Mesenchymal stem cell (in vitro differentiated cells and primary cell): Measurements from ENCODE around the gene NOS3.

Source experiments
- DNase-seq: peaks from one replicate; pipeline ENCODE4 v3.0.0-alpha.2; 2013
- H2AFZ ChIP-seq: one replicate; pipeline ENCODE4 v1.6.1; 2013; ENCODE audit warnings: low read depth, mild to moderate bottlenecking, control low read depth, inconsistent platforms, low read length, moderate library complexity
- H2AK5ac ChIP-seq: 2 replicates; pipeline ENCODE4 v1.6.1; 2013; ENCODE audit warnings: low read length, moderate library complexity, mild to moderate bottlenecking, inconsistent platforms; ENCODE audit not compliant: severe bottlenecking
- H2BK120ac ChIP-seq: one replicate; pipeline ENCODE4 v1.6.1; 2013; ENCODE audit warnings: low read depth, mild to moderate bottlenecking, inconsistent platforms, low read length, moderate library complexity
- H2BK12ac ChIP-seq, 2 experiments: one replicate each; pipeline ENCODE4 v1.6.1; 2013; ENCODE audit warnings: inconsistent platforms in 2 of 2, low read length in 2 of 2, mild to moderate bottlenecking in 2 of 2, moderate library complexity in 2 of 2, control low read depth in 1 of 2
- H2BK15ac ChIP-seq: one replicate; pipeline ENCODE4 v1.6.1; 2013; ENCODE audit warnings: mild to moderate bottlenecking, low read depth, inconsistent platforms; ENCODE audit not compliant: poor library complexity, severe bottlenecking
- H2BK5ac ChIP-seq: 2 replicates; pipeline ENCODE4 v1.6.1; 2013; ENCODE audit warnings: low read depth, mild to moderate bottlenecking, low read length, control low read depth, inconsistent platforms; ENCODE audit not compliant: poor library complexity, severe bottlenecking
- H3K14ac ChIP-seq, 2 experiments: one replicate each; pipeline ENCODE4 v1.6.1; 2013; ENCODE audit warnings: inconsistent platforms in 2 of 2, low read length in 2 of 2, control low read depth in 1 of 2, mild to moderate bottlenecking in 1 of 2, moderate library complexity in 1 of 2
- H3K18ac ChIP-seq, 2 experiments: one replicate each; pipeline ENCODE4 v1.6.1; 2013; ENCODE audit warnings: inconsistent platforms in 2 of 2, low read length in 2 of 2, control low read depth in 1 of 2, low read depth in 1 of 2, mild to moderate bottlenecking in 1 of 2
- H3K23ac ChIP-seq, 2 experiments: one replicate each; pipeline ENCODE4 v1.6.1; 2013; ENCODE audit warnings: inconsistent platforms in 2 of 2, low read length in 2 of 2, mild to moderate bottlenecking in 2 of 2, moderate library complexity in 2 of 2, control low read depth in 1 of 2
- H3K27ac ChIP-seq: 2 replicates; pipeline ENCODE4 v1.5.1; 2013; ENCODE audit warnings: mild to moderate bottlenecking, moderate library complexity, low read length, control low read depth, inconsistent platforms; ENCODE audit not compliant: poor library complexity, severe bottlenecking
- H3K27me3 ChIP-seq, 2 experiments: 2 replicates each; pipeline versions ENCODE4 v1.6.1 to v1.7.0; 2013; ENCODE audit warnings: low read length in 2 of 2, mild to moderate bottlenecking in 2 of 2, moderate library complexity in 2 of 2, control low read depth in 1 of 2, inconsistent platforms in 1 of 2; ENCODE audit not compliant: control insufficient read depth in 1 of 2, insufficient read depth in 1 of 2
- H3K36me3 ChIP-seq, 2 experiments: 2 replicates each; pipeline versions ENCODE4 v1.6.1 to v1.7.0; 2013; ENCODE audit warnings: low read length in 2 of 2, control low read depth in 1 of 2, inconsistent platforms in 1 of 2, low read depth in 1 of 2, mild to moderate bottlenecking in 1 of 2; ENCODE audit not compliant: insufficient read depth in 2 of 2, control insufficient read depth in 1 of 2
- H3K4ac ChIP-seq, 2 experiments: one replicate each; pipeline ENCODE4 v1.6.1; 2013; ENCODE audit warnings: inconsistent platforms in 2 of 2, low read length in 2 of 2, mild to moderate bottlenecking in 2 of 2, moderate library complexity in 2 of 2, control low read depth in 1 of 2, low read depth in 1 of 2
- H3K4me1 ChIP-seq: 2 replicates; pipeline ENCODE4 v1.6.1; 2013; ENCODE audit warnings: low read depth, low read length, control low read depth; ENCODE audit not compliant: control insufficient read depth, insufficient read depth
- H3K4me2 ChIP-seq: 2 replicates; pipeline ENCODE4 v1.6.1; 2013; ENCODE audit warnings: low read length, mild to moderate bottlenecking, inconsistent platforms; ENCODE audit not compliant: poor library complexity, severe bottlenecking
- H3K4me3 ChIP-seq, 2 experiments: 2 replicates each; pipeline versions ENCODE4 v1.5.1 to v1.7.0; 2013; ENCODE audit warnings: low read length in 2 of 2, mild to moderate bottlenecking in 2 of 2, control low read depth in 1 of 2, low read depth in 1 of 2; ENCODE audit not compliant: insufficient read depth in 1 of 2
- H3K79me1 ChIP-seq: replicated peaks from 2 replicates; pipeline ENCODE4 v1.6.1; 2013; ENCODE audit warnings: mild to moderate bottlenecking, control low read depth, low read length, inconsistent platforms; ENCODE audit not compliant: poor library complexity, severe bottlenecking
- H3K9ac ChIP-seq: 2 replicates; pipeline ENCODE4 v1.7.0; 2013; ENCODE audit warnings: mild to moderate bottlenecking, low read length, moderate library complexity
- H3K9me3 ChIP-seq: 2 replicates; pipeline ENCODE4 v1.7.0; 2013; ENCODE audit warnings: mild to moderate bottlenecking, low read length; ENCODE audit not compliant: control insufficient read depth
- H4K8ac ChIP-seq: one replicate; pipeline ENCODE4 v1.6.1; 2013; ENCODE audit warnings: inconsistent platforms, mild to moderate bottlenecking, low read length, moderate library complexity
- H4K91ac ChIP-seq: one replicate; pipeline ENCODE4 v1.6.1; 2013; ENCODE audit warnings: mild to moderate bottlenecking, low read length, inconsistent platforms
- WGBS: methylation state at CpG from one replicate; pipeline ENCODE4 v1.1.7; 2013; ENCODE audit warnings: mixed read lengths; 5-methylcytosine and 5-hydroxymethylcytosine counted together

NOS3 gene

GRCh38 chr7:151057989-151058780 is 67.4 kb downstream of the NOS3 start:
- peak overlapping the region; percentile 19 for H2BK15ac ChIP-seq
- H3K4ac ChIP-seq: peak overlapping the region; percentile 89 to 97
- H3K14ac ChIP-seq: no peak overlapping the region
- peak overlapping the region; percentile 82 for H2BK5ac ChIP-seq
- H3K4me3 ChIP-seq: peak overlapping the region; percentile 33 to 96
- H3K27ac ChIP-seq: peak overlapping the region; percentile 95
- peak overlapping the region; percentile 93 to 94 for H3K18ac ChIP-seq
- peak overlapping the region; percentile 96 for H2BK120ac ChIP-seq
- peaks cover 19 to 30% of the 10 kb centered on the region in 2 experiments for H3K36me3 ChIP-seq
- H4K91ac ChIP-seq: peak overlapping the region; percentile 48
- peak; percentile 100 for DNase-seq
- H4K8ac ChIP-seq: peak overlapping the region; percentile 96
- H3K27me3 ChIP-seq: no peaks in the 10 kb centered on the region
- H2BK12ac ChIP-seq: peak overlapping the region in 1 of 2 experiments; percentile 81
- no peaks in the 10 kb centered on the region for H3K9me3 ChIP-seq
- H3K9ac ChIP-seq: peak overlapping the region; percentile 90
- H3K4me2 ChIP-seq: peak overlapping the region; percentile 78
- peak overlapping the region; percentile 87 for H2AK5ac ChIP-seq
- H2AFZ ChIP-seq: peak overlapping the region; percentile 67
- no peak overlapping the region for H3K23ac ChIP-seq
- H3K4me1 ChIP-seq: peaks cover 40% of the 10 kb centered on the region
- H3K79me1 ChIP-seq: peaks cover 15% of the 10 kb centered on the region
- 2% methylated on average over 46 of the region's 46 CpGs for WGBS

GRCh38 chr7:151058781-151059366 is 68.1 kb downstream of the NOS3 start:
- peak overlapping the region; percentile 60 for H2BK5ac ChIP-seq
- H4K8ac ChIP-seq: peak overlapping the region; percentile 39
- H3K27me3 ChIP-seq: no peaks in the 10 kb centered on the region
- H3K14ac ChIP-seq: peak overlapping the region in 1 of 2 experiments; percentile 51
- peak overlapping the region; percentile 90 for H3K9ac ChIP-seq
- peak overlapping the region; percentile 30 for H2BK15ac ChIP-seq
- peaks cover 15% of the 10 kb centered on the region for H3K79me1 ChIP-seq
- peak overlapping the region; percentile 89 to 97 for H3K4ac ChIP-seq
- peak; percentile 70 for DNase-seq
- H3K36me3 ChIP-seq: peaks cover 13 to 27% of the 10 kb centered on the region in 2 experiments
- H3K4me2 ChIP-seq: peak overlapping the region; percentile 84
- peak overlapping the region; percentile 93 to 95 for H3K18ac ChIP-seq
- peaks cover 44% of the 10 kb centered on the region for H3K4me1 ChIP-seq
- H3K27ac ChIP-seq: peak overlapping the region; percentile 95
- no peak overlapping the region for H2AFZ ChIP-seq
- peak overlapping the region; percentile 42 for H2AK5ac ChIP-seq
- H4K91ac ChIP-seq: peak overlapping the region; percentile 48
- peak overlapping the region; percentile 40 to 96 for H3K4me3 ChIP-seq
- H2BK120ac ChIP-seq: peak overlapping the region; percentile 96
- H2BK12ac ChIP-seq: peak overlapping the region; percentile 69 to 85
- H3K23ac ChIP-seq: peak overlapping the region in 1 of 2 experiments; percentile 85
- 15% methylated on average over 13 of the region's 18 CpGs for WGBS
- H3K9me3 ChIP-seq: no peaks in the 10 kb centered on the region

- Histone ChIP-seq H2BK15ac (peak within 1 kb of the TSS; percentile 85), H2AFZ (no peak within 1 kb of the TSS), H3K18ac (peak within 1 kb of the TSS; percentile 93 to 95), H3K4me3 (peak within 1 kb of the TSS; percentile 77 to 96), H2BK120ac (peak within 1 kb of the TSS; percentile 96), H2AK5ac (peak within 1 kb of the TSS; percentile 87), H3K9ac (peak within 1 kb of the TSS; percentile 90), H2BK12ac (peak within 1 kb of the TSS; percentile 69 to 85), H3K4me1 (peaks cover 50% of the 10 kb centered on the region), H3K9me3 (no peaks in the 10 kb centered on the region), H3K4me2 (peak within 1 kb of the TSS; percentile 93), H3K27ac (peak within 1 kb of the TSS; percentile 95), H4K91ac (peak within 1 kb of the TSS; percentile 84), H3K14ac (peak within 1 kb of the TSS; percentile 68 to 90), H3K36me3 (peaks cover 12 to 27% of the 10 kb centered on the region in 2 experiments), H3K79me1 (peaks cover 19% of the 10 kb centered on the region), H2BK5ac (peak within 1 kb of the TSS; percentile 82), H3K27me3 (no peaks in the 10 kb centered on the region), H3K23ac (peak within 1 kb of the TSS; percentile 15 to 85), H4K8ac (peak within 1 kb of the TSS; percentile 96), H3K4ac (peak within 1 kb of the TSS; percentile 89 to 97)
- under 1% methylated on average over 59 of the region's 75 CpGs for WGBS
- DNase-seq: peak; percentile 83
Measured at GRCh38 chr7:151059367-151060112, 68.7 kb downstream of the NOS3 start, which contains the start of gene SLC4A2. Gene SLC4A2 (plus strand): TSS chr7:151059589. CDS start chr7:151061988, 2,399 bp downstream.
